NCI-H69 (cell line): Measurements from ENCODE around the gene FRMD5.
"Not testable (repeated sequence)": the region's sequence is repeated elsewhere in the genome, so short reads cannot be mapped to it uniquely, and the experiment has no call there.

Source experiments
- DNase-seq: peaks from one replicate; lab custom pipeline; 2025; lab: John Stamatoyannopoulos, UW

FRMD5 gene

GRCh38 chr15:44032820-44033219 lies 162.3 kb downstream of the FRMD5 start:
- not testable (repeated sequence) for DNase-seq

GRCh38 chr15:44029940-44030568 lies 165.0 kb downstream of the FRMD5 start:
- no peak for DNase-seq

- peak; percentile 38 for DNase-seq
Measured at GRCh38 chr15:44029003-44029402, 166.1 kb downstream of the FRMD5 start.

GRCh38 chr15:44028349-44028748 lies 166.7 kb downstream of the FRMD5 start:
- DNase-seq: peak; percentile 25

- DNase-seq: no peak
Measured at GRCh38 chr15:44024155-44024554, 170.9 kb downstream of the FRMD5 start.

- no peak for DNase-seq
Measured at GRCh38 chr15:44023176-44023575, 171.9 kb downstream of the FRMD5 start.

DNA sequence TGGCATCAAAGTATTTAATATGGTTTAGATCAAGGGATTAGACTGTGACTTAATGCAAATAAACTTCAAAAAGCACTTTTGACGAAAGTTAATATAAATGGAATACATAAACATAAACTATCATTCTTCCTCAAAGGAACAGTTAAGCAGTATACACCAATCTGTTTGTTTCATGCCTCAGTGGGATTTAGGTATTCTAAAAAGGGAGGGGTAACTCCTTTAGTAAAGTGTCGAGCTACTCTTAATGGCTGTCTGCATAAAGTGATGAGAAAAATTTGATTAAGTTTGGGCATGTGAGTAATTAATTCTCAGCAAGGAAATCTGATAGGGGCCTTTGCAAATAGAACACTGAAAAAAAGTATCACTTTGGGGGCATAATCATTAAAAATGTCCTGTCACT lies 176.9 kb downstream of the FRMD5 start:
- no peak for DNase-seq

DNA sequence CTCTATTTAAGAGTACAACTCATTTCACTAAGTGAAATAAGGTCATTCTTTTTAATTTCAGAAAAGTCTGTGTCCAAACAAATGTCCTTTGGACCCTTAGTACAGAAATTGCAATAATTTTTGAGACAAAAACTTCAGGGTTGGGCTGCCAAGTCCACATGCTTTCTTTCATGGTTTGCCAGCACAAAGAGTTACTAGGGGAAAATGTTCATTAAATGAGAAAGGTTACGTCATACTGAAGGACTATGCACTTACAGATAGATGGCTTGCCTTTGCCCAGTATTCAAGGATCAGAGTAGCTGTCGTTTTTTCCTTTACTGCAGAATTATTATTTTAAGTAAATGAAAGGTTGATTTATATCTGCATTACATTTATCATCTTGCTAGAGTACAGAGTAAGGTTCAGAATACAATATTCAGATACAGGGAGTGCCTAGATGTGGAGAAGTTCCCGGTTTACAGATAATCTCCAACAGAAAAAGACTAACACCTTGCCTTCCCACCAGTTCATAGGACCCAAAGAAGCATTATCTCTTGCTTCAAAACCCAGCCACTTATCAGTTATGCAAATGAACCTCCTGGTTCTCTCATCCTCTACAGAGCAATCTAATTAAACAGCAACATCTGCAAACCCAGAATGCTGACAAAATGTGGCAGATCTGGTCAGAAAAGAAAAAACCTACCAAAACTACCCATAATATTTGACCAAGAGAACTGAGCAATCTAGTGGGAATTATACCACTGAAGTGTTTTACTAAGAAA lies 179.3 kb downstream of the FRMD5 start:
- no peak for DNase-seq

DNA sequence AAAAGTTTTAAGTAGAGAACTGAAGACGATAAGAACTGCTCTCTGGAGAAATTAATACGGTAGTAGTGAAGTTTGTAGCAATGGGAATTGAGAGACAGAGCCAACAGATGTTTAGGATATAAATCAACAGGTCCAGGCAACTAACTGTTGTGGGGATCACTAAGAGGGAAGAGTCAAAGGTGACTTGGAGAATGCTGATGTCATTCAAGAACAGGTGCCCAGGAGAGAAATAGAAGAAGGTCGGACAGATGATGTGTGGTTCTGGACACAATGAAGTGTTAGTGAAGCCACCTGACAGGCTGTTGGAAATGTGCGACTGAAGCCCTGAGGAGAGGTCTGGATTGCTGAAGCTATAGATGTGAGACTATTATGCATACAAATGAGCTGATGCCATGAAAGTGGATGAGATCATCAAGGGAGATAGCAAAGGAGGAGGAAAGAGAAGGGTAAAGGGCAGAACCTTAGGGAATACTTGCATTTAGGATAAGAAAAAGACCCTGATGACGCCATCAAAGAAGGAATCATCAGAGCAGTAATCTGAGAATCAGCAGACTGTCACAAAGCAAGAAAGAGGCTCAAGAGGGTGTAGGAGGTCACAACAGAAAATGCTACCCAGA lies 183.7 kb downstream of the FRMD5 start:
- peak; percentile 84 for DNase-seq

GRCh38 chr15:44010089-44010488 lies 185.0 kb downstream of the FRMD5 start:
- no peak for DNase-seq

DNA sequence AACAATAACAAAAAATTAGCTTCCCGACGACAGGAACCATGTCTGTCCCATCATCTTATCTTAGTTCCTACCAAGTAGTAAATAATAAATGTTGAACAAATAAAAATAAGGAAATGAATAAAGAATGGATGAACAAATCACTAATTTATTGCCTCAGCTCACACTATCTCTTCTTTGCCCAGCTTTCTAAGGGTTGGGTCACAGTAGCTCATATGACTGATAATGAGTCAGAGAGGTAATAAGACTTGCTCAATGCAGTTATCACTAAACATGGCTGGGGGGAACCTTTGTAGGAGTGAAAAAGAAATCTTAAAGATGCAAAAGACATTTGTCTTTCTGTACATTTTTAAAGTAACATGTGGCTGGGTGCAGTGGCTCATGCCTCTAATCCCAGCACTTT lies 186.0 kb downstream of the FRMD5 start:
- no peak for DNase-seq

DNA sequence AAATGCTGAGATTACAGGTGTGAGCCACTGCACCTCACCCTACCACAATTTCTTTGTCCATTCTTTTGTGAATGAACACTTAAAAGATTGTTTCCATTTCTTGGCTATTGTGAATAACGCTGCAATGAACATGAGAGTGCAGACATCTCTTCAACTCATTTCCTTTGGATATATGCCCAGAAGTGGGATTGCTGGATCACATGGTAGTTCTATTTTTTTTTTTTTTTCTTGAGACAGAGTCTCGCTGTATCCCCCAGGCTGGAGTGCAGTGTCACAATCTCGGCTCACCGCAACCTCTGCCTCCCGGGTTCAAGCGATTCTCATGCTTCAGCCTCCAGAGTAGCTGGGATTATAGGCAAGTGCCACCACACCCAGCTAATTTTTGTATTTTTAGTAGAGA lies 194.8 kb downstream of the FRMD5 start:
- not testable (repeated sequence) for DNase-seq

GRCh38 chr15:43998607-43999006 lies 196.5 kb downstream of the FRMD5 start:
- DNase-seq: no peak

GRCh38 chr15:43991206-43991605 lies 203.9 kb downstream of the FRMD5 start:
- DNase-seq: no peak

DNA sequence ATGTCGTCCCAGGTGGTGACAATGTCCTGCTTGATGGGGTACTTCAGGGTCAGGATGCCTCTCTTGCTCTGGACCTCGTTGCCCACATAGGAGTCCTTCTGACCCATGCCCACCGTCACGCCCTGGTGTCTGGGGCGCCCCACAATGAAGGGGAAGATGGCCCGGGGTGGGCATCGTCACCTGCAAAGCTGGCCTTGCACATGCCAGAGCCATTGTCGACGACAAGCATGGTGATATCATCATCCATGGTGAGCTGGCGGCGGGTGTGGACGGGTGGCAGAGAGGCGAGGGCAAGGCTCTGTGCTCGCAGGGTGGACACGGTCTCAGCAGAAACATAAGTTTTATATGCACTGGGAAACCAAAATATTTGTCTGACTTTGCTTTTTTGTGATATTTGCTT lies 205.1 kb downstream of the FRMD5 start:
- DNase-seq: no peak

GRCh38 chr15:43988900-43989299 lies 206.2 kb downstream of the FRMD5 start:
- DNase-seq: no peak

DNA sequence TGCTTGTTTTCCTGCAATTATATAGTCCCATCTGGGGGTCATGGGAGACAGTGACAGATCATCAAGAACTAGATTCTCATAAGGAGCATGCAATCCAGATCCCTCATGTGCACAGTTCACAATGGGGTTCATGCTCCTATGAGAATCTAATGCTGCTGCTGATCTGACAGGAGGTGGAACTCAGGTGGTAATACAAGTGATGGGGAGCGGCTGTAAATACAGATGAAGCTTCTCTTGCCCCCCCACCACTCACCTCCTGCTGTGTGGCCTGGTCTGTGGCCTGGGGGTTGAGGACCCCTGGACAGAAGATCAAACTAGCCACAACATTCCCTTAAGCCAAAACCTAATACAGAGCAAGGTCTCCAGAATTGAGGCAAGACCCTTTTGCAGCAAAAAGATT lies 207.1 kb downstream of the FRMD5 start:
- DNase-seq: peak; percentile 31

DNA sequence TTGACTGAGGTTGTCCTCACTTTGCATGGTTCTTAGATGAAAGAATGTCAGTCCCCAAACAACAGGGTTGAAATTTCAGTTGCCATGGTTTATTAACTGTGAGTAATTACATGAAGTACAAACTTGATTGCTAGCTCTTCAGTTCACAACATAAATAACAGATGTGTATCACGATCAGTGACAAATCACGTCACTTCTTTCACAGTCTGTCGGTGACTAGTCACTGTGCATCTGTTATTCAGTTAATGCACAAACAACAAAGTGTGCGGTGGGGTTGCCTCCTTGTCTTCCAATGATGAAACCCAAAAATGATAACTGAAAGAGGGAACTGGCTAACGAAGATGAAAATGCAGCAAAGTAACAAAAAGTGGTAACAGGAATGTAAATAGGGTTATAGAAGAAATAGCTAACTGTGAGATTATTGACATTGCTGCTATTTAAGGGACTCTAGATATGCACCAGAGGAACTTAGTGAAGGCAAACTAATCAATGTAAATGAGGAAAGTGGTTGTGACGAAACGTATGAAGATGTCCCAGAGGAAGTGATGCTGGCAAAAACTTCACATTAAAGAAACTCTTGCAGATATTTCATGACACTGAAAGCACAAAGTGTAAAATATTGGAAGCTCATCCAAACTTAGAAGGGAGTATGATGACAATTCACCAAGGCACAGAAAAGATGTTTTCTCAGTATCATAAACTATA lies 208.9 kb downstream of the FRMD5 start:
- DNase-seq: no peak

DNA sequence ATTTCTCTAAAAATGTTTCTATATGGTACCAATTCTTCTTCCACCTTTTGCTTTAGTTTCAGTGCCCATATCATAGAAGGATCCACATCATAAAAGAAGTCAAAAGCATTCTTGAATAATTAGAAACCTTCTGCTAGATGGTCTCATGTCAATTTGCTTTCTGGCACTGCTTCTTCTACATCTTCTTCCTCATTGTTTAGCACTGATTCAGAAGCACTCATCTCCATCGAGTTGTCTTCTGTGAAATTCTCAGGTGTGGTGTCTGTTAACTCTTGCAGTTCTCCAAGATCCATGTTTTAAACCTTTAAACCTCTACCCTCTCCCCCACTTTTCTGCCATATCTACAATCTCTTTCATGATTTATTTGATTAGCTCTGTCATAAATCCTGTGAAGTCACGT lies 213.5 kb downstream of the FRMD5 start:
- no peak for DNase-seq

GRCh38 chr15:43977072-43977884 lies 217.8 kb downstream of the FRMD5 start:
- DNase-seq: no peak

DNA sequence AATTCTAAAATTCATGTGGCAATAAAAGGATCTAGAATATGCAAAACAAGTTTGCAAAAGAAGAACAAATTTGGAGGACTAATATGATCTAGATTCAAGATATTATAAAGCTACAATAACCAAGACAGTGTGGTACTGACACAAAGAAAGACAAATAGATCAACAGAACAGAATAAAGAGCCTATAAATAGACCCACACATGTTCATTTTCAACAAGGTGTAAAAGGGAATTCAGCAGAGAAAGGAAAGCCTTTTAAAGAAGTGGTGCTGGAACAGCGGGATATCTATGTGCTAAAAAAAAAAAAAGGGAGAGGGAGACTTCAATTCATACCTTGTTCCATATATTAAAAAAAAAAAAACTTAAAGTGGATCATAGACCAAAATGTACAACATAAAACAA lies 219.3 kb downstream of the FRMD5 start:
- DNase-seq: peak; percentile 55

- DNase-seq: no peak
Measured at GRCh38 chr15:43975326-43975725, 219.7 kb downstream of the FRMD5 start.
